ENCODE results near the gene ZNF610. TPM values are rescaled to one million over a fixed set of nuclear protein-coding genes. Genes with fewer than 3 reads are reported as not detected.
"Not testable (repeated sequence)": the region's sequence is repeated elsewhere in the genome, so short reads cannot be mapped to it uniquely, and the experiment has no call there.

Gene ZNF610
- total RNA-seq, 1 donor from 2014 or later: 5.7 TPM

- Histone ChIP-seq H3K79me2 (ENCODE audit: insufficient read depth, low read length) (no peaks in the 10 kb centered on the region), H3K9ac (ENCODE audit: low read length) (no peak overlapping the region), H2AFZ (ENCODE audit: low read depth, low read length) (no peak overlapping the region), H3K4me3 (ENCODE audit: insufficient read depth, low read depth, low read length) (no peak overlapping the region), H3K4me2 (ENCODE audit: low read length) (no peak overlapping the region), H3K36me3 (ENCODE audit: insufficient read depth, low read length) (peaks cover 15% of the 10 kb centered on the region), H3K27ac (ENCODE audit: low read depth, low read length) (no peak overlapping the region), H4K20me1 (ENCODE audit: insufficient read depth, low read length) (no peaks in the 10 kb centered on the region), H3K4me1 (ENCODE audit: insufficient read depth, low read length) (no peaks in the 10 kb centered on the region), H3K27me3 (ENCODE audit: insufficient read depth, low read length) (no peaks in the 10 kb centered on the region), H3K9me3 (ENCODE audit: insufficient read depth, low read depth, low read length) (peaks cover 4% of the 10 kb centered on the region)
- H3K4me3 Mint-ChIP-seq (ENCODE audit: unreplicated experiment): no peak overlapping the region
- TF ChIP-seq CTCF (IDR thresholded peaks at IDR 0.05; ENCODE audit: insufficient read depth, low read depth, low read length) (no peak), EZH2 (IDR thresholded peaks at IDR 0.05; ENCODE audit: insufficient read depth, low read length) (no peak)
- H3K4me1 Mint-ChIP-seq (ENCODE audit: low read depth, unreplicated experiment): no peaks in the 10 kb centered on the region
- no peak overlapping the region for H3K27ac Mint-ChIP-seq (ENCODE audit: unreplicated experiment)
- DNase-seq (ENCODE audit: low read depth) (no peak), FAIRE-seq (no peak)
- H3K27me3 Mint-ChIP-seq (ENCODE audit: low read depth, unreplicated experiment): no peaks in the 10 kb centered on the region
- peaks cover 18% of the 10 kb centered on the region for H3K9me3 Mint-ChIP-seq (ENCODE audit: unreplicated experiment)
- H3K36me3 Mint-ChIP-seq (ENCODE audit: low read depth, unreplicated experiment): peaks cover 31% of the 10 kb centered on the region
Observed at GRCh38 chr19:52291781-52292180, 44.3 kb upstream of the ZNF610 start.

GRCh38 chr19:52292946-52293345 lies 43.1 kb upstream of the ZNF610 start:
- not testable (repeated sequence) for H3K4me3 ChIP-seq (ENCODE audit: insufficient read depth, low read depth, low read length); H3K27ac ChIP-seq (ENCODE audit: low read depth, low read length); H3K79me2 ChIP-seq (ENCODE audit: insufficient read depth, low read length); H3K4me2 ChIP-seq (ENCODE audit: low read length); DNase-seq (ENCODE audit: low read depth); H2AFZ ChIP-seq (ENCODE audit: low read depth, low read length); H3K27me3 Mint-ChIP-seq (ENCODE audit: low read depth, unreplicated experiment); H3K27ac Mint-ChIP-seq (ENCODE audit: unreplicated experiment); H3K4me1 ChIP-seq (ENCODE audit: insufficient read depth, low read length); H3K4me3 Mint-ChIP-seq (ENCODE audit: unreplicated experiment); H3K9ac ChIP-seq (ENCODE audit: low read length); H3K4me1 Mint-ChIP-seq (ENCODE audit: low read depth, unreplicated experiment); H3K27me3 ChIP-seq (ENCODE audit: insufficient read depth, low read length); H3K9me3 ChIP-seq (ENCODE audit: insufficient read depth, low read depth, low read length); FAIRE-seq; H4K20me1 ChIP-seq (ENCODE audit: insufficient read depth, low read length)
- peaks cover 15% of the 10 kb centered on the region for H3K36me3 ChIP-seq (ENCODE audit: insufficient read depth, low read length)
- Mint-ChIP-seq H3K9me3 (ENCODE audit: unreplicated experiment) (peaks cover 20% of the 10 kb centered on the region), H3K36me3 (ENCODE audit: low read depth, unreplicated experiment) (peaks cover 31% of the 10 kb centered on the region)

- Histone ChIP-seq H3K27ac (ENCODE audit: low read depth, low read length) (no peak overlapping the region), H3K36me3 (ENCODE audit: insufficient read depth, low read length) (peaks cover 6% of the 10 kb centered on the region), H3K79me2 (ENCODE audit: insufficient read depth, low read length) (peaks cover 6% of the 10 kb centered on the region), H3K9ac (ENCODE audit: low read length) (peak overlapping the region; percentile 58), H2AFZ (ENCODE audit: low read depth, low read length) (peak overlapping the region; percentile 67), H3K4me1 (ENCODE audit: insufficient read depth, low read length) (no peaks in the 10 kb centered on the region), H3K27me3 (ENCODE audit: insufficient read depth, low read length) (no peaks in the 10 kb centered on the region), H3K4me2 (ENCODE audit: low read length) (peak overlapping the region; percentile 91), H3K4me3 (ENCODE audit: insufficient read depth, low read depth, low read length) (peak overlapping the region; percentile 68), H3K9me3 (ENCODE audit: insufficient read depth, low read depth, low read length) (peaks cover 17% of the 10 kb centered on the region), H4K20me1 (ENCODE audit: insufficient read depth, low read length) (no peaks in the 10 kb centered on the region)
- Mint-ChIP-seq H3K9me3 (ENCODE audit: unreplicated experiment) (peaks cover 23% of the 10 kb centered on the region), H3K36me3 (ENCODE audit: low read depth, unreplicated experiment) (peaks cover 30% of the 10 kb centered on the region), H3K27me3 (ENCODE audit: low read depth, unreplicated experiment) (no peaks in the 10 kb centered on the region), H3K27ac (ENCODE audit: unreplicated experiment) (peak overlapping the region; percentile 18), H3K4me1 (ENCODE audit: low read depth, unreplicated experiment) (peaks cover 7% of the 10 kb centered on the region), H3K4me3 (ENCODE audit: unreplicated experiment) (peak overlapping the region; percentile 85)
- DNase-seq (ENCODE audit: low read depth) (no peak), FAIRE-seq (no peak)
- no peak for TF ChIP-seq CTCF (IDR thresholded peaks at IDR 0.05; ENCODE audit: insufficient read depth, low read depth, low read length)
- TF ChIP-seq EZH2 (IDR thresholded peaks at IDR 0.05; ENCODE audit: insufficient read depth, low read length): no peak
Observed at GRCh38 chr19:52296400-52296772, 39.7 kb upstream of the ZNF610 start.
